Right lobe of liver (tissue), 4 donors: ENCODE measurements around the gene MROH2A.

Source experiments
- CTCF ChIP-seq, 4 donors: fragments of 200-600 bp in 3 of 4; fragments of 450-650 bp in 1 of 4; IDR thresholded peaks; one replicate each; pipeline versions ENCODE4 v1.5.1 to v1.8.0; 2016 to 2022; ENCODE audit warnings: antibody characterized with exemption in 4 of 4, mild to moderate bottlenecking in 2 of 4
- POLR2A ChIP-seq: fragments of 450-650 bp; IDR thresholded peaks from one replicate; pipeline ENCODE4 v1.6.1; 2017; ENCODE audit warnings: antibody characterized with exemption, mild to moderate bottlenecking
- donor health status: DM: no; HTN: no; CAD: no.
- donor health status: DM: no; HTN: no; CAD: no.
- donor health status: DM: no; HTN: yes; CAD: no.

GRCh38 chr2:233841183-233841582, 63.1 kb downstream of the MROH2A start:
- TF ChIP-seq CTCF (IDR thresholded peaks at IDR 0.05) (no peak), POLR2A (no peak)
